ENCODE measurements around the gene KY. TPM values are rescaled to one million over a fixed set of nuclear protein-coding genes. Genes with fewer than 3 reads are reported as not detected.

KY gene
- total and polyA plus RNA-seq, 10 of the 15 experiments (the other 5 are each of a cell fraction or from before 2014, with no cell fraction given): 0.04 to 0.11 TPM; not detected in 8

DNA sequence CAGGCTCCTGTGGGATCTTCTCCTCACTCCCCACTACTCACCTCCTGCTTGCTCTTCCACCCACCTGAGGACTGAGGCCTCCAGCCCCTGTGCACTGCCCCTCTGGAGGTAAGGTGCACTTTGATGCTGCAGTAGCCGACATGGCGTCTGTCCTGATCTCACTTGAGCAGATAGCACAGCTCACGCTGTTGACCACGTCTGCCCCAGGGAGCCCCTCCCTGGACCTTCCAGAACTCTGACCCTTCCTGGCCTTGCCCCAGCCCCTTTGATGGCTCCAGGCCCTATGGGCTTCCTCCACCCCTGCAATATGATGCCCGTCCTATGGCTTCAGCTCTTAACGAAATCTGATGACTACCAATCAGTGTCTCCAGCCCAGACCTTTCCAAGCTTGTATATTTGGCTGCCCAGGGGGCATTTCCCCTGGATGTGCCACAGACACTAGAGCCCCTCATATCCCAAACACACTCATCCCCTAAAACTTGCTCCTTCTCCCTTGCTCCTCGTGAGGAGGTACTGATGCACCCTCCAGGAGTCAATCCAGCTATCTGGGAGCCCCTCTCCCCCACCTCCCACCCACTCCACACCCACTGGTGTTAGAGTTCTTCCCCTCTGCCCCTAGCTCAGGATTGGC is 27.1 kb downstream of the KY start:
- intact Hi-C loops (cut with micrococcal nuclease; ENCODE audit: unreplicated experiment) (no loop called here), in situ Hi-C loops (cut with MboI) (no loop called here)
- H3K27me3 ChIP-seq (replicated peaks in 1 of 2; ENCODE audit: control insufficient read depth in 2 of 2, insufficient read depth in 2 of 2, low read length in 1 of 2): no peaks in the 10 kb centered on the region; a peak in 2 of 4 replicates
- no peak overlapping the region for H2AFZ ChIP-seq (ENCODE audit: control insufficient read depth, low read depth, low read length)
- FAIRE-seq (no peak), ATAC-seq (no peak), DNase-seq (ENCODE audit: low read depth, low spot score) (no peak)
- H3K79me2 ChIP-seq (ENCODE audit: control insufficient read depth, insufficient read depth, low read length): no peaks in the 10 kb centered on the region
- 42% methylated on average over 7 of the region's 7 CpGs for WGBS (ENCODE audit: insufficient coverage, insufficient replicate concordance, low lambda C conversion rate, missing lambda C conversion rate)
- no peaks in the 10 kb centered on the region for H4K20me1 ChIP-seq (ENCODE audit: control insufficient read depth, insufficient read depth)
- H3K27ac ChIP-seq (ENCODE audit: control insufficient read depth, insufficient read depth): no peak overlapping the region
- TF ChIP-seq NFYA (IDR thresholded peaks at IDR 0.05; ENCODE audit: borderline replicate concordance, low read depth, low read length): no peak
- TF ChIP-seq, protein P1, sequence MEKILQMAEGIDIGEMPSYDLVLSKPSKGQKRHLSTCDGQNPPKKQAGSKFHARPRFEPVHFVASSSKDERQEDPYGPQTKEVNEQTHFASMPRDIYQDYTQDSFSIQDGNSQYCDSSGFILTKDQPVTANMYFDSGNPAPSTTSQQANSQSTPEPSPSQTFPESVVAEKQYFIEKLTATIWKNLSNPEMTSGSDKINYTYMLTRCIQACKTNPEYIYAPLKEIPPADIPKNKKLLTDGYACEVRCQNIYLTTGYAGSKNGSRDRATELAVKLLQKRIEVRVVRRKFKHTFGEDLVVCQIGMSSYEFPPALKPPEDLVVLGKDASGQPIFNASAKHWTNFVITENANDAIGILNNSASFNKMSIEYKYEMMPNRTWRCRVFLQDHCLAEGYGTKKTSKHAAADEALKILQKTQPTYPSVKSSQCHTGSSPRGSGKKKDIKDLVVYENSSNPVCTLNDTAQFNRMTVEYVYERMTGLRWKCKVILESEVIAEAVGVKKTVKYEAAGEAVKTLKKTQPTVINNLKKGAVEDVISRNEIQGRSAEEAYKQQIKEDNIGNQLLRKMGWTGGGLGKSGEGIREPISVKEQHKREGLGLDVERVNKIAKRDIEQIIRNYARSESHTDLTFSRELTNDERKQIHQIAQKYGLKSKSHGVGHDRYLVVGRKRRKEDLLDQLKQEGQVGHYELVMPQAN (conservative IDR thresholded peaks at IDR 0.05): no peak
- no peak for TF ChIP-seq KAT2A (conservative IDR thresholded peaks at IDR 0.05; ENCODE audit: control insufficient read depth, low read depth, low read length)
- no peak for TF ChIP-seq CEBPB (IDR thresholded peaks at IDR 0.05; ENCODE audit: borderline replicate concordance in 1 of 2, low read depth in 2 of 2, low read length in 2 of 2)
- no peak for TF ChIP-seq CBX5 (IDR thresholded peaks at IDR 0.05; ENCODE audit: low read depth)
- no peak for TF ChIP-seq JUNB (IDR thresholded peaks at IDR 0.05)
- TF ChIP-seq, protein P2, sequence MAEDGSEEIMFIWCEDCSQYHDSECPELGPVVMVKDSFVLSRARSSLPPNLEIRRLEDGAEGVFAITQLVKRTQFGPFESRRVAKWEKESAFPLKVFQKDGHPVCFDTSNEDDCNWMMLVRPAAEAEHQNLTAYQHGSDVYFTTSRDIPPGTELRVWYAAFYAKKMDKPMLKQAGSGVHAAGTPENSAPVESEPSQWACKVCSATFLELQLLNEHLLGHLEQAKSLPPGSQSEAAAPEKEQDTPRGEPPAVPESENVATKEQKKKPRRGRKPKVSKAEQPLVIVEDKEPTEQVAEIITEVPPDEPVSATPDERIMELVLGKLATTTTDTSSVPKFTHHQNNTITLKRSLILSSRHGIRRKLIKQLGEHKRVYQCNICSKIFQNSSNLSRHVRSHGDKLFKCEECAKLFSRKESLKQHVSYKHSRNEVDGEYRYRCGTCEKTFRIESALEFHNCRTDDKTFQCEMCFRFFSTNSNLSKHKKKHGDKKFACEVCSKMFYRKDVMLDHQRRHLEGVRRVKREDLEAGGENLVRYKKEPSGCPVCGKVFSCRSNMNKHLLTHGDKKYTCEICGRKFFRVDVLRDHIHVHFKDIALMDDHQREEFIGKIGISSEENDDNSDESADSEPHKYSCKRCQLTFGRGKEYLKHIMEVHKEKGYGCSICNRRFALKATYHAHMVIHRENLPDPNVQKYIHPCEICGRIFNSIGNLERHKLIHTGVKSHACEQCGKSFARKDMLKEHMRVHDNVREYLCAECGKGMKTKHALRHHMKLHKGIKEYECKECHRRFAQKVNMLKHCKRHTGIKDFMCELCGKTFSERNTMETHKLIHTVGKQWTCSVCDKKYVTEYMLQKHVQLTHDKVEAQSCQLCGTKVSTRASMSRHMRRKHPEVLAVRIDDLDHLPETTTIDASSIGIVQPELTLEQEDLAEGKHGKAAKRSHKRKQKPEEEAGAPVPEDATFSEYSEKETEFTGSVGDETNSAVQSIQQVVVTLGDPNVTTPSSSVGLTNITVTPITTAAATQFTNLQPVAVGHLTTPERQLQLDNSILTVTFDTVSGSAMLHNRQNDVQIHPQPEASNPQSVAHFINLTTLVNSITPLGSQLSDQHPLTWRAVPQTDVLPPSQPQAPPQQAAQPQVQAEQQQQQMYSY (CRISPR knock-in tag; IDR thresholded peaks at IDR 0.05): no peak
- TF ChIP-seq, protein P3, sequence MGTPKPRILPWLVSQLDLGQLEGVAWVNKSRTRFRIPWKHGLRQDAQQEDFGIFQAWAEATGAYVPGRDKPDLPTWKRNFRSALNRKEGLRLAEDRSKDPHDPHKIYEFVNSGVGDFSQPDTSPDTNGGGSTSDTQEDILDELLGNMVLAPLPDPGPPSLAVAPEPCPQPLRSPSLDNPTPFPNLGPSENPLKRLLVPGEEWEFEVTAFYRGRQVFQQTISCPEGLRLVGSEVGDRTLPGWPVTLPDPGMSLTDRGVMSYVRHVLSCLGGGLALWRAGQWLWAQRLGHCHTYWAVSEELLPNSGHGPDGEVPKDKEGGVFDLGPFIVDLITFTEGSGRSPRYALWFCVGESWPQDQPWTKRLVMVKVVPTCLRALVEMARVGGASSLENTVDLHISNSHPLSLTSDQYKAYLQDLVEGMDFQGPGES (IDR thresholded peaks at IDR 0.05): no peak
- no peak for TF ChIP-seq ZBED1 (IDR thresholded peaks at IDR 0.05; ENCODE audit: borderline replicate concordance)
- TF ChIP-seq FOS (IDR thresholded peaks at IDR 0.05; ENCODE audit: borderline replicate concordance, extremely low read depth, insufficient read length): no peak
- no peak for TF ChIP-seq STAT3 (IDR thresholded peaks at IDR 0.05; ENCODE audit: low read depth, low read length)
- TF ChIP-seq HDGF (IDR thresholded peaks at IDR 0.05): no peak
- TF ChIP-seq TARDBP (IDR thresholded peaks at IDR 0.05; ENCODE audit: borderline replicate concordance): no peak
- H3K4me1 ChIP-seq (ENCODE audit: control insufficient read depth, insufficient read depth, low read length): no peaks in the 10 kb centered on the region
- ChIA-PET CTCF (no interaction called here), RAD21 (ENCODE audit: unreplicated experiment) (no interaction called here), SMC1A (ENCODE audit: uncharacterized antibody, unreplicated experiment) (no interaction called here), POLR2A (no interaction called here)
- no peak overlapping the region for H3K9ac ChIP-seq (ENCODE audit: control insufficient read depth, insufficient read depth, low read length)
- H3K9me3 ChIP-seq (replicated peaks; ENCODE audit: control insufficient read depth, insufficient read depth, low read length): no peaks in the 10 kb centered on the region
- no peak overlapping the region for H3K4me3 ChIP-seq
- no TSS peak for BruUV-seq (replicated peaks)
- H3K4me2 ChIP-seq (ENCODE audit: control insufficient read depth, insufficient read depth): no peak overlapping the region
- no peaks in the 10 kb centered on the region for H3K36me3 ChIP-seq (ENCODE audit: control insufficient read depth in 2 of 2, insufficient read depth in 2 of 2, low read length in 1 of 2)
